Peyer's patch (tissue), 4 donors: ENCODE measurements around the gene RAB3A.

Experiments used
- CTCF ChIP-seq, 6 experiments: fragments of 450-650 bp in 4 of 6; fragments of 200-600 bp in 2 of 6; sonication (generic) in 1 of 6; IDR thresholded peaks; one replicate each; pipeline ENCODE4 v1.5.1; 2017 to 2019; ENCODE audit warnings: antibody characterized with exemption in 6 of 6, mild to moderate bottlenecking in 3 of 6, moderate library complexity in 1 of 6
- POLR2A ChIP-seq, 2 donors: fragments of 450-650 bp; IDR thresholded peaks; one replicate each; pipeline ENCODE4 v1.5.1; 2017; ENCODE audit warnings: antibody characterized with exemption in 2 of 2, mild to moderate bottlenecking in 2 of 2, moderate library complexity in 2 of 2

GRCh38 chr19:18197306-18197705 lies 6.5 kb downstream of the RAB3A start:
- no peak for TF ChIP-seq CTCF (IDR thresholded peaks at IDR 0.05)
- TF ChIP-seq POLR2A (IDR thresholded peaks at IDR 0.05): no peak
